Loucy (cell line): ENCODE data around the gene HOXA11.

Experiments
- H2AFZ ChIP-seq: fragments of 200-600 bp; sonication (generic); 2 replicates; pipeline ENCODE4 v1.6.0; 2016; ENCODE audit warnings: antibody characterized with exemption, mild to moderate bottlenecking, low read length, moderate library complexity
- H3F3A ChIP-seq: fragments of 200-600 bp; 2 replicates; pipeline ENCODE4 v1.6.0; 2016; ENCODE audit warnings: antibody characterized with exemption, low read depth, mild to moderate bottlenecking
- H3K27me3 ChIP-seq: fragments of 200-600 bp; sonication (generic); 2 replicates; pipeline ENCODE4 v1.6.1; 2014; ENCODE audit warnings: low read length, mild to moderate bottlenecking; ENCODE audit not compliant: insufficient read depth, poor library complexity, severe bottlenecking
- H3K36me3 ChIP-seq: fragments of 200-600 bp; sonication (generic); 2 replicates; pipeline ENCODE4 v1.6.1; 2016; ENCODE audit warnings: low read length; ENCODE audit not compliant: insufficient read depth
- H3K4me1 ChIP-seq: fragments of 200-600 bp; sonication (generic); 2 replicates; pipeline ENCODE4 v1.5.1; 2014; ENCODE audit warnings: low read length, mild to moderate bottlenecking; ENCODE audit not compliant: insufficient read depth, poor library complexity, severe bottlenecking
- H3K4me2 ChIP-seq: fragments of 200-600 bp; sonication (generic); 2 replicates; pipeline ENCODE4 v1.6.0; 2014; ENCODE audit warnings: antibody characterized with exemption, low read length, low read depth, mild to moderate bottlenecking; ENCODE audit not compliant: poor library complexity, severe bottlenecking
- H3K4me3 ChIP-seq: fragments of 200-600 bp; sonication (generic); 2 replicates; pipeline ENCODE4 v1.5.1; 2014; ENCODE audit warnings: low read length, mild to moderate bottlenecking, mixed read lengths; ENCODE audit not compliant: poor library complexity, severe bottlenecking
- H3K79me2 ChIP-seq: fragments of 200-600 bp; sonication (generic); 2 replicates; pipeline ENCODE4 v1.6.1; 2014; ENCODE audit warnings: low read length; ENCODE audit not compliant: insufficient read depth
- H3K9ac ChIP-seq: fragments of 200-600 bp; sonication (generic); 2 replicates; pipeline ENCODE4 v1.6.0; 2014; ENCODE audit warnings: mild to moderate bottlenecking, low read depth, low read length, moderate library complexity; ENCODE audit not compliant: poor library complexity, severe bottlenecking
- H3K9me2 ChIP-seq: fragments of 200-600 bp; sonication (generic); replicated peaks from 2 replicates; pipeline ENCODE4 v1.6.1; 2016; ENCODE audit warnings: low read depth, low read length, mixed read lengths
- H3K9me3 ChIP-seq: fragments of 200-600 bp; sonication (generic); 2 replicates; pipeline ENCODE4 v1.6.1; 2014; ENCODE audit warnings: mild to moderate bottlenecking, antibody characterized with exemption, low read length, low read depth; ENCODE audit not compliant: insufficient read depth
- H4K20me1 ChIP-seq: fragments of 200-600 bp; sonication (generic); 2 replicates; pipeline ENCODE4 v1.6.0; 2014; ENCODE audit warnings: antibody characterized with exemption, low read length, mild to moderate bottlenecking; ENCODE audit not compliant: insufficient read depth, poor library complexity, severe bottlenecking
- EZH2phosphoT487 ChIP-seq: fragments of 200-600 bp; IDR thresholded peaks from 2 replicates; pipeline ENCODE4 v1.6.1; 2018; ENCODE audit warnings: antibody characterized with exemption, mild to moderate bottlenecking, moderate library complexity, borderline replicate concordance
- TF ChIP-seq, protein P1 (sequence below): fragments of 200-600 bp; sonication (generic); conservative IDR thresholded peaks from 2 replicates; pipeline ENCODE4 v1.5.1; 2014; ENCODE audit warnings: mild to moderate bottlenecking, antibody characterized with exemption, low read length

The HOXA11 gene

DNA sequence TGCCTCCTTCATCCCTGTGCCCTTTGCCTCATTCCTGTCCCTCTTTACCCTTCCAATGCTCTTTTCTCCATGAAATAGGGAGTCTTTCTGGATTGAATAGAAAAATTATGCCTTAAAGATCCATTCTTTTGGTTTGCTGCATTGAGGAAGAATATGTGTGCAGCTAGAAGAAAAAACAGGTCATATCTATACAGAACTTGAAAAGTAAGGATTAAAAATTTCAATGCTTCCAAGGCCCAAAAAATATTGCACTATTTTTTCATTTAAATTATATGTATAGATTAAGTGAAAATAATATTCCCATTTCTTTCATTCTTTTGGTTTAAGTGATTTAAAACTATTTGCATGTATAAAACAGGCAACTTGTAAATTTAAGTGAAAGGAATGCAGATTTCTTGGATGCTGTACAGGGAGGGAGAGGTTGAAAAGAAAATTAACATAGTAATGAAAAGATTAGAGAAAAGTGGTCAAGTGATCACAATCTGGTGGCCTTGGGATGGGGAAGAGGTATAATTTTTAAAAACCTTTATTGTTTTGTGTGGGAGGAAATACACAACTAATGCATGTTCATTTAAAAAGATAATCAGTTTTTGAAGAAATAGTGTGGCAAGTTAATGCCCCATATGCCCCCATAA lies 39.0 kb upstream of the HOXA11 start:
- H3K9me2 ChIP-seq = no peaks in the 10 kb centered on the region
- TF ChIP-seq, protein P1, sequence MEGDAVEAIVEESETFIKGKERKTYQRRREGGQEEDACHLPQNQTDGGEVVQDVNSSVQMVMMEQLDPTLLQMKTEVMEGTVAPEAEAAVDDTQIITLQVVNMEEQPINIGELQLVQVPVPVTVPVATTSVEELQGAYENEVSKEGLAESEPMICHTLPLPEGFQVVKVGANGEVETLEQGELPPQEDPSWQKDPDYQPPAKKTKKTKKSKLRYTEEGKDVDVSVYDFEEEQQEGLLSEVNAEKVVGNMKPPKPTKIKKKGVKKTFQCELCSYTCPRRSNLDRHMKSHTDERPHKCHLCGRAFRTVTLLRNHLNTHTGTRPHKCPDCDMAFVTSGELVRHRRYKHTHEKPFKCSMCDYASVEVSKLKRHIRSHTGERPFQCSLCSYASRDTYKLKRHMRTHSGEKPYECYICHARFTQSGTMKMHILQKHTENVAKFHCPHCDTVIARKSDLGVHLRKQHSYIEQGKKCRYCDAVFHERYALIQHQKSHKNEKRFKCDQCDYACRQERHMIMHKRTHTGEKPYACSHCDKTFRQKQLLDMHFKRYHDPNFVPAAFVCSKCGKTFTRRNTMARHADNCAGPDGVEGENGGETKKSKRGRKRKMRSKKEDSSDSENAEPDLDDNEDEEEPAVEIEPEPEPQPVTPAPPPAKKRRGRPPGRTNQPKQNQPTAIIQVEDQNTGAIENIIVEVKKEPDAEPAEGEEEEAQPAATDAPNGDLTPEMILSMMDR = no peak
- TF ChIP-seq EZH2phosphoT487 = no peak
- H2AFZ ChIP-seq = no peak overlapping the region
- no peaks in the 10 kb centered on the region for H4K20me1 ChIP-seq
- H3K36me3 ChIP-seq = no peaks in the 10 kb centered on the region
- H3K9ac ChIP-seq = no peak overlapping the region
- H3K79me2 ChIP-seq = no peaks in the 10 kb centered on the region
- H3F3A ChIP-seq = no peaks in the 10 kb centered on the region
- H3K4me2 ChIP-seq = no peak overlapping the region
- H3K4me1 ChIP-seq = no peaks in the 10 kb centered on the region
- H3K4me3 ChIP-seq = no peak overlapping the region
- H3K9me3 ChIP-seq = no peaks in the 10 kb centered on the region
- no peaks in the 10 kb centered on the region for H3K27me3 ChIP-seq

DNA sequence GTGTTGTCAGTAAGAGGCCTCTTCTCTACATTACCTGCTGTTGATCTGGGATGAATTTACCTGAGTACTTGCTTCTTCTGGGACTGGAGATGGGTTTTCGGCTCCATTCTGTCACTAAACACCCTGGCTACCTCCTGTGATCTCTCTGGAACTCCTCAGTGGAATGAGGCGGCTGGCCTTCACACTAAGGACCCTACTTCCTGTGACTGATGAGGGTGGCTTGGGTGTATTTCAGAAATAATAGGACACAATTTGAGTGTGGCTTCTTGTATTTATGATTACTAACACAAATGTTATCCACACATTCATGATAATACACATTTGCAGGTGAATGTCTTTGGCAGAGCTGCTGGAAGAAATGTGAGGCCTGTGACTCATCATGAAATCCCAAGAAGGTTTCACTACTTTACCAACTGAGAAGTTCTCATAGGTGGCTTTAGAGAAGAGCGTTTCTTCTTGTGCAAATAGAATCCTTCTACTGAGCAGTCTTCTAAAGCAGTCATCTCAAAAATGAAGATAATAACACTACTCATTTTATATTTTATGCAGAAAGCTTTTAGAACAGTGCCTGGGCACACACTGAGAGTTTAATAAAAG lies 36.3 kb upstream of the HOXA11 start:
- Histone ChIP-seq H2AFZ (no peak overlapping the region), H3F3A (no peaks in the 10 kb centered on the region), H3K4me3 (no peak overlapping the region), H3K36me3 (no peaks in the 10 kb centered on the region), H3K4me1 (no peaks in the 10 kb centered on the region), H3K9me3 (no peaks in the 10 kb centered on the region), H3K9ac (no peak overlapping the region), H3K27me3 (no peaks in the 10 kb centered on the region), H4K20me1 (no peaks in the 10 kb centered on the region), H3K79me2 (no peaks in the 10 kb centered on the region), H3K4me2 (no peak overlapping the region), H3K9me2 (no peaks in the 10 kb centered on the region)
- TF ChIP-seq, protein P1 = no peak
- TF ChIP-seq EZH2phosphoT487 = no peak

DNA sequence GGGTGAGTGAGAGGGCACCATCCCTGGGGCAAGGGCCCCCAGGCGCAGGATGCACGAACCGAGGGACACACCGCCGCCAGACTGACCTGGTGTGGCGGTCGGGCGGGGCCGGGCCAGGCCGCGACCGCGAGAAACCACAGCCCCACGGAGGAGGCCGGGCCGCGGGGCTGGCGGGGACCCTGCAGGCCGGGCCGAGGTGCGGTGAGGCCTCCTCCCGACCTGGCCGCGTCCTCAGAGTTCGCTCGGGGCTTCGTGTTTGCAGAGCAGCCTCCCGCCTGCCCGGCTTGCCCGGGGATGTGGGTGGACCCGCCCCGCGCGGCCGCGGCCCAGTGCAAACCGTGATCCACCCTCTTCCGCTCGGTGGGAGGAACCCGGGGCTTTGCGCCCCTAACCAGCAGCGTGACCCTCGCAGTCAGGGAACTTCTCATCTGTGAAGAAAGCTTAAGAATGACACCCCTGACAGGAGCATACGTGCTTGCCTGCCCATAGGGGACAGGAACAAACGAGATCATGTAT lies 35.5 kb upstream of the HOXA11 start:
- H3K79me2 ChIP-seq = no peaks in the 10 kb centered on the region
- H3K27me3 ChIP-seq = no peaks in the 10 kb centered on the region
- H3K9ac ChIP-seq = no peak overlapping the region
- no peak overlapping the region for H3K4me2 ChIP-seq
- no peak overlapping the region for H3K4me3 ChIP-seq
- no peaks in the 10 kb centered on the region for H3K36me3 ChIP-seq
- no peaks in the 10 kb centered on the region for H3F3A ChIP-seq
- no peak for TF ChIP-seq EZH2phosphoT487
- TF ChIP-seq, protein P1 = no peak
- no peaks in the 10 kb centered on the region for H4K20me1 ChIP-seq
- no peak overlapping the region for H2AFZ ChIP-seq
- H3K4me1 ChIP-seq = no peaks in the 10 kb centered on the region
- H3K9me3 ChIP-seq = no peaks in the 10 kb centered on the region
- H3K9me2 ChIP-seq = no peaks in the 10 kb centered on the region
